Measurements from ENCODE around the gene PDE10A.
"Not testable (repeated sequence)": the region's sequence is repeated elsewhere in the genome, so short reads cannot be mapped to it uniquely, and the experiment has no call there.

Gene PDE10A

DNA sequence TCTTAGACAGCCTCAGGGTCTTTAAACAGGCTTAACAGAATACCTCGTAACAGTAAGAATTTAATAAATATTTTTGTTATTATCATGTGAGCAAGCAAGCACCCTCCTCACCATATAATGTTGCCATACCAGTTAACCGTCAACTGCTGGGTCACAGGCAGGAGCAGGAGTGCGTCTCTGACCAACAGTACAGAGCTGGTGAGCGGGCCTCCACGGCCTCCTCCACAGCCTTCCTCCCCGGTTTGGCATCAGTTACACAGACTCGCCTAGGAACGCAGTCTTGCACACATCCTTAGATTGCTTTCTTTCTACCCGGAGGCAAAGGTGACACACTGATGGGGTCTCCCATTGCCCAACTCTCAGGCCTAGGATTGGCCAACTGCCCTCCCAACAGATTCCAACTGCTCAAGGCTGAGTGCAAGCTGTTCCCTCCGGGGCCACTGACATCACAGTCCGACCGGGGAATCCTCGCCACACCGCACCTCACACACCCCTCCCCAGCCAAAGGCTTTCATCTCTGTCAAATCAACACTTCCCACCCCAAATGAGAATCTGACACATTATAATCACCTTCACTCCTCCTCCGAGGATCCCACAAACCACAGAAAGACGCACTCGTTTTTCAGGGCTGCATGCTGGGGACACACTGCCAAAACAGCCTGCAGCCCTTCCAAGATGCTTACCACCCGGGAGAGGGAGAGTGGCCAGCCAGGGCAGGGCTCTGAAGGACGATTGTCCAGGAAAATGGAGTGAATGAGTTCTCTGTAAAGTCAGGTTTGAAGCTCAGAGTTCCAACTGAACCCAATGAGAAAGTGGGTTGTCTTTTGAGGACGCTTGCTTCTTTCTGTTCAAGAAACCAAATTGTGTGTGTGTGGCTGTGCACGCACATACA, 63.2 kb downstream of the PDE10A start:
- no peaks in the 10 kb centered on the region for H3K9me3 ChIP-seq (ENCODE audit: control insufficient read depth, low read depth, low read length)
- H3K36me3 ChIP-seq (ENCODE audit: control insufficient read depth, low read depth, low read length) = no peaks in the 10 kb centered on the region
- H3K27me3 ChIP-seq (ENCODE audit: control insufficient read depth, insufficient read depth, low read length) = no peaks in the 10 kb centered on the region
- peaks cover 18% of the 10 kb centered on the region for H3K4me1 ChIP-seq (ENCODE audit: control insufficient read depth, low read depth, low read length)
- H3K4me3 ChIP-seq (ENCODE audit: low read length) = no peak overlapping the region
- H3K27ac ChIP-seq (ENCODE audit: low read length) = no peak overlapping the region
- no peak overlapping the region for H3K9ac ChIP-seq (ENCODE audit: low read length)

DNA sequence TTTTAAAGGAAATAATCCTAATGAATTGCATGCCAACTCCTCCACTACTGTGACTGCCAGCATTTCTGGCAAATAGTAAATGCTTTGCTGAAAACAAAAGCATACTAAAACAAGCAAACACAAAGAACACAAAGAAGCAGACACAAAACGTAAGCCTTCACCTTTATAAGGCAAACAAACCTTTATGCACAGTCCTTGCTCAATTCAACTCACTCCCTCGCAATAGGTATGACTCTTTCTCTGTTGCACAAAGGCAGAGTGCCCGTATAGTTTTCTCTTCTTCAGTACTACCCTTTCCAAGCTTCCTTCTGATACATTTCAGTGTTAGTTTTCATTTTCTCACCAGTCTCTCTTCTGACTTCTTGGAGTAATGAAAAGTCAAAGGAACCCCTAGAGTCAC, 63.9 kb downstream of the PDE10A start:
- Histone ChIP-seq H3K27ac (ENCODE audit: low read length) (no peak overlapping the region), H3K4me3 (ENCODE audit: low read length) (no peak overlapping the region), H3K27me3 (ENCODE audit: control insufficient read depth, insufficient read depth, low read length) (no peaks in the 10 kb centered on the region), H3K4me1 (ENCODE audit: control insufficient read depth, low read depth, low read length) (peaks cover 18% of the 10 kb centered on the region), H3K9me3 (ENCODE audit: control insufficient read depth, low read depth, low read length) (no peaks in the 10 kb centered on the region), H3K9ac (ENCODE audit: low read length) (no peak overlapping the region), H3K36me3 (ENCODE audit: control insufficient read depth, low read depth, low read length) (no peaks in the 10 kb centered on the region)

DNA sequence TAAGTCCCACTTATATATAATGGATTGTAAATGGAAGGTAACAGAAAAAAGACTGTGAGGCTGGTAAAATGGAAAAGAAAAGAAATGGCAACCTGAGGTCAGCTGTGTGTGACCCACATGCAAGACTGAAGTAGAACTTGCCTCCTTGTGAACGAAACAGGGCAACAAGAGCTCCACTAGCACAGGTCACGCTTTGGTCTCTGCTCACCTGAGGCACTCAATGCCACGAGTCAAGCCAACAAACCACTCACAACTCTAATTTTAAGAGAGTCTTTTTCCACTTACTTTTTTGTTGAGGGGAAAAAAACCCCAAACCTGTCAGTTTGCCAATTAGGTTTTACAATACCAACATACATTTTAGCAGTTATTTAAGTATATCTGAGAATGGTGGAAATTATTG, 65.2 kb downstream of the PDE10A start:
- Histone ChIP-seq H3K4me1 (ENCODE audit: control insufficient read depth, low read depth, low read length) (peaks cover 18% of the 10 kb centered on the region), H3K36me3 (ENCODE audit: control insufficient read depth, low read depth, low read length) (no peaks in the 10 kb centered on the region), H3K27me3 (ENCODE audit: control insufficient read depth, insufficient read depth, low read length) (no peaks in the 10 kb centered on the region), H3K9me3 (ENCODE audit: control insufficient read depth, low read depth, low read length) (no peaks in the 10 kb centered on the region), H3K27ac (ENCODE audit: low read length) (no peak overlapping the region), H3K4me3 (ENCODE audit: low read length) (no peak overlapping the region), H3K9ac (ENCODE audit: low read length) (no peak overlapping the region)

DNA sequence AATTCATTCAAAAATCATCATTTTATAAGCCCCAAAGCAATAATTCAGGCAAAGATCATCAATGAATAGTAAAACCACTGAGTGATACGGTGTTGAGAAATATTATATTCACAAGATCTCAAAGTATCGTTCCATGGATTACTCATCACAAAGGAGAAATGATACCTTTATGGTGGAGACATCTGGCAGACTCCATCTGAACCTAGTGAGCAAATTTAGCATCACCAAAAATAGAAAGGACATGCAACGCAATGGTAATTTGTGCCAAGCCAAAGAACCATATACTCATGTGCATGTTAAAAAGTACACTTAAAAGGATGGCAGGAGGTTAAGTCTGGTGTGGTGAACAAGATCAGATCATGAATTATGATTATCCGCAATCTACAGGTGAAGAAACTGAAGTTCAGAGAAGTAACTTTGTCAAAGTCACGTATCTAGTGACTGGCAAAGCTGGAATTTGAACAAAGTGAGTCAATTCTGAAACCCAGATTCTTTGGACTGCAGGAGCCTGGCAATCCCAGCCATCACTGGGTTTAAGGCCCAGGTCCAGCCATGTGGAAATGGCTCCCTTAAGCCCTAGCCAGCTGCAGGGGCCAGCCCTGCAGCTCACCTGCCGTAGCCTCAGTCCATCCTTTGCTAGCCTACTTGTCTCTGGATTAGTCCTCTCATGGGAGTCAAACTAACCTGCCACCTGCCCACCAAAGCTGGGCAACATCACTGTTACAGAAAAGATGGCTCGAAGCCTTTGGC, 68.3 kb downstream of the PDE10A start:
- no peak overlapping the region for H3K27ac ChIP-seq (ENCODE audit: low read length)
- no peaks in the 10 kb centered on the region for H3K27me3 ChIP-seq (ENCODE audit: control insufficient read depth, insufficient read depth, low read length)

DNA sequence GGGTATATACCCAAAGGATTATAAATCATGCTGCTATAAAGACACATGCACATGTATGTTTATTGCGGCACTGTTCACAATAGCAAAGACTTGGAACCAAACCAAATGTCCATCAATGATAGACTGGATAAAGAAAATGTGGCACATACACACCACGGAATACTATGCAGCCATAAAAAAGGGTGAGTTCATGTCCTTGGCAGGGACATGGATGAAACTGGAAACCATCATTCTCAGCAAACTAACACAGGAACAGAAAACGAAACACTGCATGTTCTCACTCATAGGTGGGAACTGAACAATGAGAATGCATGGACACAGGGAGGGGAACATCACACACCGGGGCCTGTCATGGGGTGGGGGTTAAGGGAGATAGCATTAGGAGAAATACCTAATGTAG, 70.1 kb downstream of the PDE10A start:
- H3K27ac ChIP-seq (ENCODE audit: low read length); H3K27me3 ChIP-seq (ENCODE audit: control insufficient read depth, insufficient read depth, low read length); H3K36me3 ChIP-seq (ENCODE audit: control insufficient read depth, low read depth, low read length); H3K4me1 ChIP-seq (ENCODE audit: control insufficient read depth, low read depth, low read length); H3K9me3 ChIP-seq (ENCODE audit: control insufficient read depth, low read depth, low read length); H3K9ac ChIP-seq (ENCODE audit: low read length); H3K4me3 ChIP-seq (ENCODE audit: low read length): not testable (repeated sequence)

More for the DNA sequence above, 68.3 kb downstream of the PDE10A start:
- Histone ChIP-seq H3K36me3 (ENCODE audit: control insufficient read depth, low read depth, low read length) (no peaks in the 10 kb centered on the region), H3K9ac (ENCODE audit: low read length) (no peak overlapping the region), H3K9me3 (ENCODE audit: control insufficient read depth, low read depth, low read length) (no peaks in the 10 kb centered on the region), H3K4me1 (ENCODE audit: control insufficient read depth, low read depth, low read length) (peaks cover 8% of the 10 kb centered on the region), H3K4me3 (ENCODE audit: low read length) (no peak overlapping the region)

DNA sequence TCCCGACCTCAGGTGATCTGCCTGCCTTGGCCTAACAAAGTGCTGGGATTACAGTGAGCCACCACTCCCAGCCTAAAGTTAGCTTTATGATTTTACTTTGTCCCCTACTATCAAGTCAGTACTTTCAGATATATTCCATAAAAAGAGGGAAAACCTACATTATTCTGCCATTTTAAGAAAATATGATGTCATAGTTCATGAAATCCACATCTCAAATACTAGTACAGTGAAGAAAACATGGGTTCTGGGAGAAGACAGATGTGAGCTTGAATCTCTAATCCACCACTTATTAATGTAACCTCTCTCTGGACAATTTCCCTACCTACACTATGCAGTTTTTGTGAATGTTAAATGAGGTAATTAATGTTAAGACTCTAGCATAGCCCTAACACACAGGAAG, 74.5 kb downstream of the PDE10A start:
- H3K9me3 ChIP-seq (ENCODE audit: control insufficient read depth, low read depth, low read length) = no peaks in the 10 kb centered on the region
- H3K9ac ChIP-seq (ENCODE audit: low read length) = no peak overlapping the region
- no peaks in the 10 kb centered on the region for H3K36me3 ChIP-seq (ENCODE audit: control insufficient read depth, low read depth, low read length)
- no peaks in the 10 kb centered on the region for H3K27me3 ChIP-seq (ENCODE audit: control insufficient read depth, insufficient read depth, low read length)
- no peak overlapping the region for H3K27ac ChIP-seq (ENCODE audit: low read length)
- H3K4me3 ChIP-seq (ENCODE audit: low read length) = no peak overlapping the region
- no peaks in the 10 kb centered on the region for H3K4me1 ChIP-seq (ENCODE audit: control insufficient read depth, low read depth, low read length)

DNA sequence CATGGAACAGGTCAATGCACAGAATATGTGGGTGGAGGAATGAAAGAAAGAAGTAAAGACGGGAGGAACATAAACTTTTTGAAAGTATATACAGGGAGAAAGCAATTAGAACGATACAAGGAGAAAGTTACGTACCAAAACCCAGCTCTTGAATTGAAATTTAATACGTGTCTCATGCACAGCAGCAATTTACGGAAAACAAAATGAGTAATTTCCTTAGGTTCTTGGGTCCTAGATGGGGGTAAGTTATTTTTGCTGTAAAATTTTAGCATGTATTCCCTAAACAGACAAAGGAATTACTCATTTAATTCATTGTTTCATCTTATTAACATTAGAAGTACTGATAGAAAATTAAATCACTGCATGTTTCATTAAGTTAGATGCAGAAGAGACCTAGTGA, 75.8 kb downstream of the PDE10A start:
- no peaks in the 10 kb centered on the region for H3K9me3 ChIP-seq (ENCODE audit: control insufficient read depth, low read depth, low read length)
- no peaks in the 10 kb centered on the region for H3K27me3 ChIP-seq (ENCODE audit: control insufficient read depth, insufficient read depth, low read length)

DNA sequence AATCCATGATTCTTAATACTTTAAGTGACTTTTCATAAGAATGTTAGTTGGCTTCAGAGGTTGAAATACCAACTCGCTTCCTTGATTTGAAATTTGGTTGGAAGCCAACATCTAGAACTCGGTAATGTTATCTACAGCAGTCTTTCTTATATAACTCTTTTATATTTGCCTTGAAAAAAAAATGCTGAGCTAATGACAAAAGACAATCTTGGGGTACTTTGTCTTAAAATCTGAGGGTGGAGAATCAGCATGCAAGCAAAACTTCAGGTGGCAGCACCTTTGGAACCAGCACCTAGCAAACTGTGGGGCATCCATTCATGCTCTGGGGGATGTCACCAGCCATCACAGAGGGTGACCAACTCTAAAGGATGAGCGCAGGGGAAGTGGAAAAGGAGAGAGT, 76.3 kb downstream of the PDE10A start:
- no peak overlapping the region for H3K9ac ChIP-seq (ENCODE audit: low read length)
- no peak overlapping the region for H3K27ac ChIP-seq (ENCODE audit: low read length)
- no peaks in the 10 kb centered on the region for H3K36me3 ChIP-seq (ENCODE audit: control insufficient read depth, low read depth, low read length)
- no peaks in the 10 kb centered on the region for H3K9me3 ChIP-seq (ENCODE audit: control insufficient read depth, low read depth, low read length)
- no peak overlapping the region for H3K4me3 ChIP-seq (ENCODE audit: low read length)
- H3K27me3 ChIP-seq (ENCODE audit: control insufficient read depth, insufficient read depth, low read length) = no peaks in the 10 kb centered on the region
- no peaks in the 10 kb centered on the region for H3K4me1 ChIP-seq (ENCODE audit: control insufficient read depth, low read depth, low read length)

More for the DNA sequence above, 75.8 kb downstream of the PDE10A start:
- Histone ChIP-seq H3K27ac (ENCODE audit: low read length) (no peak overlapping the region), H3K36me3 (ENCODE audit: control insufficient read depth, low read depth, low read length) (no peaks in the 10 kb centered on the region), H3K9ac (ENCODE audit: low read length) (no peak overlapping the region), H3K4me3 (ENCODE audit: low read length) (no peak overlapping the region), H3K4me1 (ENCODE audit: control insufficient read depth, low read depth, low read length) (no peaks in the 10 kb centered on the region)

DNA sequence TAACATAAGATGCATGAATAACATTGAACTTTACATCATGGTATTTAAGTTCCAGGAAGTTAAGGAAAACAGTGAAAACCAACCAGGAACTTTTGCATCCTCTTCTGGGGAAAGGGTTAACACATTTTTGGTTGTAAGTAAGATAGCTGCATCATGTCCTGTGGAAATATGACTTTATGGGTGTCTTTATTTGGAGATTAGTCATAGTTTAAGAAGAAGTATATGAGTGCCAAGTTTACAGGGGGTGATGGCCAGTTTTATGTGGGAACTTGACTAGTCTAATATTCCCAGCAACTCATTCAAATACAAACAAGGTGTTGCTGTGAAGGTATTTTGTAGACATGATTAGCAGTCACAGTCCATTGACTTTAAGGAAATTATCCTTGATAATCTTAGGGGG, 78.0 kb downstream of the PDE10A start:
- Histone ChIP-seq H3K27ac (ENCODE audit: low read length) (no peak overlapping the region), H3K36me3 (ENCODE audit: control insufficient read depth, low read depth, low read length) (no peaks in the 10 kb centered on the region), H3K4me3 (ENCODE audit: low read length) (no peak overlapping the region), H3K4me1 (ENCODE audit: control insufficient read depth, low read depth, low read length) (no peaks in the 10 kb centered on the region), H3K9me3 (ENCODE audit: control insufficient read depth, low read depth, low read length) (no peaks in the 10 kb centered on the region), H3K9ac (ENCODE audit: low read length) (no peak overlapping the region), H3K27me3 (ENCODE audit: control insufficient read depth, insufficient read depth, low read length) (no peaks in the 10 kb centered on the region)

DNA sequence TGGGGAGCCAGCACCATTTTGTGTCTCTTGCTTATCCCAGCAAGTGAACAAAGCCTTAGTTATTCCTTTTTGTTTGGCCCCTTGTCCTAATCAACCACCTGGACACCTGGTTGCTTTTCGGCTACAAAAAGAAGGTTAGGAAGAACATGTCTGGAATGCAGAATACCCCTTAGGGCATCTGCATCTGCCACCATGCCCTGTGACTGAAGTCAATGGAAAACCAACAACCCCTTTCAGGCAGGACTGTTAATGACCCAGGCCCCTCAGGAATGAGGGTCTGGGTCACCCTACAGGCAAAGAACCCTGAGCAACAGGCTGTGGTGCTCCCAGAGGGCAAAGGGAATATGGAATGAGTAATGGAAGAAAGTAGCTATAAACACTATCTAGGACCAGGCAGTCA, 78.5 kb downstream of the PDE10A start:
- no peak overlapping the region for H3K9ac ChIP-seq (ENCODE audit: low read length)
- no peaks in the 10 kb centered on the region for H3K36me3 ChIP-seq (ENCODE audit: control insufficient read depth, low read depth, low read length)
- H3K27ac ChIP-seq (ENCODE audit: low read length) = no peak overlapping the region
- H3K9me3 ChIP-seq (ENCODE audit: control insufficient read depth, low read depth, low read length) = no peaks in the 10 kb centered on the region
- no peaks in the 10 kb centered on the region for H3K27me3 ChIP-seq (ENCODE audit: control insufficient read depth, insufficient read depth, low read length)
- H3K4me1 ChIP-seq (ENCODE audit: control insufficient read depth, low read depth, low read length) = no peaks in the 10 kb centered on the region
- H3K4me3 ChIP-seq (ENCODE audit: low read length) = no peak overlapping the region

DNA sequence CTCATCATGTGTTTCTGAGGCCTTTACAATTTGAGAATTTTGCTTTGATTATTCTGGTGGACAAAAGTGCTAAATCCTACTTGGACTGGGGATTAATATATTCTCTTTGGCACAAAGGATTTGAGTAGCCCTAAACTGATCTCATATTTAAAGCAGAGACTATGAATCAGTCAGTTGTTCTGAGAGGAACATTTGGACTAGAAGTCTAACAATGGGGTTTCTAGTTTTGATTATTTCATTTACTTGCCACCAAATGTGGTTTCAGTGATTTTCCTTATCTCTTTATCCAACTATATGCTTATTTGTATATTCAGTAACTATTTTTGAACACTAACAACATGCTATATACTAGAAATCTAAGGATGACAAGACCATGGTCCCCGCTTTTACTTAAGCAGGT, 81.4 kb downstream of the PDE10A start:
- Histone ChIP-seq H3K9me3 (ENCODE audit: control insufficient read depth, low read depth, low read length) (no peaks in the 10 kb centered on the region), H3K9ac (ENCODE audit: low read length) (no peak overlapping the region), H3K27me3 (ENCODE audit: control insufficient read depth, insufficient read depth, low read length) (no peaks in the 10 kb centered on the region), H3K4me1 (ENCODE audit: control insufficient read depth, low read depth, low read length) (no peaks in the 10 kb centered on the region), H3K36me3 (ENCODE audit: control insufficient read depth, low read depth, low read length) (no peaks in the 10 kb centered on the region), H3K27ac (ENCODE audit: low read length) (no peak overlapping the region), H3K4me3 (ENCODE audit: low read length) (no peak overlapping the region)

DNA sequence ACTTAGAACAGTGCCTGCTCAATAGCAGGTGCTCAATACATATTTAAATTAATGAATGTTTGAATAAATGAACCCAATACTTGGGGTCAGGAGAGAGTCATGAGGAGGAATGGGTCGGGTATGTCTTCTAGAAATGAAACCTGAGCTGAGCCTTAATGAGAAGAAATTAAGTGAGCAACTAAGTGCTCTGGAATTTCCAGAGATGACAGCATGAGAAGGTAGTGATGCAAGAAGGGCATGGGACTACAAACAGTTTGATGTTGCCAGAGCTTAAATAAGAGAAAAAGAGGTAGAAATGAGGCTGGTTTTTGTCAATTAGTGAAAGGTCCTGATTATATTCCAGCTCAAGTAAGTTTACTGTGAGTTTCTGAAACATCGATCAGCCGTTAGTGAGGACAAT, 82.9 kb downstream of the PDE10A start:
- no peak overlapping the region for H3K4me3 ChIP-seq (ENCODE audit: low read length)
- no peaks in the 10 kb centered on the region for H3K36me3 ChIP-seq (ENCODE audit: control insufficient read depth, low read depth, low read length)
- no peaks in the 10 kb centered on the region for H3K4me1 ChIP-seq (ENCODE audit: control insufficient read depth, low read depth, low read length)
- H3K27ac ChIP-seq (ENCODE audit: low read length) = no peak overlapping the region
- H3K9ac ChIP-seq (ENCODE audit: low read length) = no peak overlapping the region
- no peaks in the 10 kb centered on the region for H3K27me3 ChIP-seq (ENCODE audit: control insufficient read depth, insufficient read depth, low read length)
- H3K9me3 ChIP-seq (ENCODE audit: control insufficient read depth, low read depth, low read length) = no peaks in the 10 kb centered on the region
